NT2/D1 (cell line): Measurements from ENCODE around the gene KCNIP1.

Source experiments
- DNase-seq: peaks from one replicate; pipeline ENCODE4 v3.0.0-alpha.2; 2011; ENCODE audit warnings: low read depth, low spot score
- H3K27me3 ChIP-seq: 2 replicates; pipeline ENCODE4 v1.6.0; 2011; ENCODE audit warnings: mild to moderate bottlenecking; ENCODE audit not compliant: insufficient read length, insufficient read depth
- H3K36me3 ChIP-seq: 2 replicates; pipeline ENCODE4 v1.6.1; 2011; ENCODE audit warnings: mild to moderate bottlenecking, low read length, mixed read lengths; ENCODE audit not compliant: insufficient read depth, insufficient read length
- H3K4me1 ChIP-seq: 2 replicates; pipeline ENCODE4 v1.5.1; 2011; ENCODE audit not compliant: insufficient read depth, insufficient read length
- H3K4me3 ChIP-seq: 2 replicates; pipeline ENCODE4 v1.5.1; 2011; ENCODE audit warnings: low read depth; ENCODE audit not compliant: insufficient read length
- H3K9ac ChIP-seq: 2 replicates; pipeline ENCODE4 v1.6.0; 2011; ENCODE audit warnings: low read depth; ENCODE audit not compliant: insufficient read length
- H3K9me3 ChIP-seq: 2 replicates; pipeline ENCODE4 v1.5.1; 2011; ENCODE audit warnings: mild to moderate bottlenecking, low read length; ENCODE audit not compliant: insufficient read depth
- SUZ12 ChIP-seq: IDR thresholded peaks from 2 replicates; pipeline ENCODE4 v1.6.1; 2011; ENCODE audit not compliant: insufficient read length, insufficient read depth; ENCODE audit errors: extremely low read depth
- YY1 ChIP-seq: IDR thresholded peaks from 2 replicates; pipeline ENCODE4 v1.6.1; 2011; ENCODE audit not compliant: insufficient read length, insufficient read depth
- ZNF274 ChIP-seq: IDR thresholded peaks from 2 replicates; pipeline ENCODE4 v1.6.1; 2011; ENCODE audit warnings: mild to moderate bottlenecking, low read depth, low read length

Gene KCNIP1

DNA sequence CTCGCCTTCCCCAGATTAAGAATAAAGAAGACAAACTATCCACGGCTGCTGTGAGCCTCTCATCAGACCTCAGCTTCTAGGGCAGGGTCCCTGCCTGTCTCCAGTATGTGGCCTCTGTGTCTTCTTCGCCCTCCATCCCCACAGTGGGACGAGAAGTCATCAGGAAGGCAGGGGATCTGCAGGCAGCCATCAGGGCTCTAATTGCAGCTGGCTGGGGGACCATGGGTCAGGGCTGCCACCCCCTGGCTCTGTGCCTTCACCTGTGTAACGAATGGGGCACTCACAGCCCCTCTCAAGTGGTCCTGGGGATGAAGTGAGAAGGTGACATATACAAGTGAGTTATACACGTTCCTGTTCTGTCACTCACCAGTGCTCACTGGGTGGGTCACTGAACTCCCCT lies 139.8 kb downstream of the KCNIP1 start:
- Histone ChIP-seq H3K4me1 (no peaks in the 10 kb centered on the region), H3K4me3 (no peak overlapping the region), H3K9me3 (no peaks in the 10 kb centered on the region), H3K27me3 (peaks cover 2% of the 10 kb centered on the region), H3K9ac (no peak overlapping the region), H3K36me3 (no peaks in the 10 kb centered on the region)
- no peak for DNase-seq
- TF ChIP-seq SUZ12 (no peak), YY1 (no peak), ZNF274 (no peak)

- Histone ChIP-seq H3K36me3 (no peaks in the 10 kb centered on the region), H3K9ac (no peak overlapping the region), H3K4me1 (no peaks in the 10 kb centered on the region), H3K27me3 (peaks cover 2% of the 10 kb centered on the region), H3K9me3 (no peaks in the 10 kb centered on the region), H3K4me3 (no peak overlapping the region)
- no peak for TF ChIP-seq SUZ12
- DNase-seq, result no peak
Measured at GRCh38 chr5:170644501-170644900, 140.7 kb downstream of the KCNIP1 start.

DNA sequence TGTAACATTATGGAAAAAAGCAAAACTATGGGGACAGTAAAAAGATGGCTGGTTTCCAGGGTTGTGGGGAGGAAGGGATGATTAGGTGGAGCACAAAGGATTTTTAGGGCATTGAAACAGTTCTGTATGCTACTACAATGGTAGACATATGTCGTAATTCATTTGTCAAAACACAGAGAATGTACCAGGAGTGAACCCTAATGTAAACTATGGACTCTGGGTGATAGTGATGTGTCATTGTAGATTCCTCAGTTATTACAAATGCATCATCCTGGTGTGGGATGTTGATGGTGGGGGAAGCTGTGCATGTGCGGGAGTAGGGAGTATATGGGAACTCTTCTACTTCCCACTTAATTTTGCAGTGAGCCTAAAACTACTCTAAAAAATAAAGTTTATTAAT lies 144.7 kb downstream of the KCNIP1 start:
- Histone ChIP-seq H3K36me3 (no peaks in the 10 kb centered on the region), H3K9me3 (no peaks in the 10 kb centered on the region), H3K27me3 (no peaks in the 10 kb centered on the region), H3K9ac (no peak overlapping the region), H3K4me1 (no peaks in the 10 kb centered on the region), H3K4me3 (no peak overlapping the region)
- no peak for DNase-seq
- no peak for TF ChIP-seq ZNF274
- no peak for TF ChIP-seq YY1
- no peak for TF ChIP-seq SUZ12

- Histone ChIP-seq H3K4me1 (no peaks in the 10 kb centered on the region), H3K4me3 (no peak overlapping the region), H3K36me3 (no peaks in the 10 kb centered on the region), H3K9ac (no peak overlapping the region), H3K9me3 (no peaks in the 10 kb centered on the region), H3K27me3 (no peaks in the 10 kb centered on the region)
- DNase-seq, result no peak
- no peak for TF ChIP-seq SUZ12
- TF ChIP-seq ZNF274, result no peak
- no peak for TF ChIP-seq YY1
Measured at GRCh38 chr5:170650850-170651249, 147.0 kb downstream of the KCNIP1 start.

- DNase-seq, result no peak
- H3K4me1 ChIP-seq, result no peaks in the 10 kb centered on the region
- H3K9ac ChIP-seq, result no peak overlapping the region
- TF ChIP-seq YY1, result no peak
- no peak for TF ChIP-seq SUZ12
- TF ChIP-seq ZNF274, result no peak
- no peaks in the 10 kb centered on the region for H3K27me3 ChIP-seq
- no peaks in the 10 kb centered on the region for H3K9me3 ChIP-seq
- no peak overlapping the region for H3K4me3 ChIP-seq
- H3K36me3 ChIP-seq, result no peaks in the 10 kb centered on the region
Measured at GRCh38 chr5:170651604-170652277, 147.9 kb downstream of the KCNIP1 start.

DNA sequence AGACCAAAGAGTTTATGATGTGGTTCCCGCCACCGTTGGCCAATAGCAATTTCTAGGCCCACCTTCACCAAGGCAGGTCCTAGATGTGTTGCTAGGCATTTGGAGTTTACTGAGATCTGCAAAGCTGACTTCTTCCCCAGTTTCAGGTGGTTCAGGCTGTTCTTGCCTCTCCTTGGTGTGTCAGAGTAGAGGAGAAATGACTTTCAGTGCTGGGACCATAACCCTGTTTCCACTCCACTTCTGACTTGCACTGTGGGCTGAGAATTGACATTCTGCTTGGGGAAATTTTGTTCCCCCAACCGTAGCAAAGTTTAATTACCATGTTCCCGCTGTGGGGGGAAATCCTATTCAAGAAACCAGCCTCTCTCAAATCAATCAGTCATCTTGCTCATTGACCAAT lies 151.7 kb downstream of the KCNIP1 start:
- Histone ChIP-seq H3K36me3 (no peaks in the 10 kb centered on the region), H3K9me3 (no peaks in the 10 kb centered on the region), H3K4me3 (no peak overlapping the region), H3K9ac (no peak overlapping the region), H3K27me3 (no peaks in the 10 kb centered on the region), H3K4me1 (no peaks in the 10 kb centered on the region)
- no peak for DNase-seq
- TF ChIP-seq YY1 (no peak), ZNF274 (no peak), SUZ12 (no peak)

- no peak for DNase-seq
- Histone ChIP-seq H3K4me3 (no peak overlapping the region), H3K4me1 (no peaks in the 10 kb centered on the region), H3K9me3 (no peaks in the 10 kb centered on the region), H3K36me3 (no peaks in the 10 kb centered on the region), H3K27me3 (no peaks in the 10 kb centered on the region), H3K9ac (no peak overlapping the region)
- no peak for TF ChIP-seq SUZ12
Measured at GRCh38 chr5:170655920-170656319, 152.1 kb downstream of the KCNIP1 start.

DNA sequence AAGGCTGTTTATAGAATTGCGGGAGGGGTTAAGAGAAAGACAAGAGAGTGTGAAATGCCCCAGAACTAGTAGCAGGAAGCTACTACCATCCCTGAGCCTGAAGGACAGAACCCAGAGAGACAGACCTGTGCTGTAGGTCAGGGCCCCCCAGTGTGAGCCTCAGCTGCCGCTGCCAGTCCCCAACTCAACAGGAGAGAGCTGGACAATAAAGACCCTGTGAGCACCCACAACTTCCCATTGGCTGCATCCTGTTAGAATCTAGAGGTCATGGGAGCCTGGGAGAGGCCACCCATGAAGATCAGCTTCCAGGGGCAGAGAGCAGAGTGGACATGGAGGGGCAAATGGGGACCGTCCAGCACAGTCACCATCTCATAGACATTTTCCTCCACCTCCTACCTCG lies 152.5 kb downstream of the KCNIP1 start:
- no peak overlapping the region for H3K9ac ChIP-seq
- no peaks in the 10 kb centered on the region for H3K9me3 ChIP-seq
- no peak for TF ChIP-seq ZNF274
- TF ChIP-seq YY1, result no peak
- no peak for TF ChIP-seq SUZ12
- H3K27me3 ChIP-seq, result no peaks in the 10 kb centered on the region
- no peak for DNase-seq
- no peaks in the 10 kb centered on the region for H3K36me3 ChIP-seq
- H3K4me1 ChIP-seq, result no peaks in the 10 kb centered on the region
- H3K4me3 ChIP-seq, result no peak overlapping the region
